KOPT-K1 (cell line): ENCODE results near the gene GTF2H4.
"Not testable (repeated sequence)": the region's sequence is repeated elsewhere in the genome, so short reads cannot be mapped to it uniquely, and the experiment has no call there.

Source experiments
- H3K27ac ChIP-seq: fragments of 200-600 bp; sonication (generic); 2 replicates; pipeline ENCODE4 v1.5.1; 2016; ENCODE audit warnings: antibody characterized with exemption, mild to moderate bottlenecking, low read depth, low read length; ENCODE audit not compliant: poor library complexity, severe bottlenecking
- H3K36me3 ChIP-seq: fragments of 200-600 bp; sonication (generic); 2 replicates; pipeline ENCODE4 v1.5.1; 2017; ENCODE audit warnings: antibody characterized with exemption, mild to moderate bottlenecking, low read length, moderate library complexity; ENCODE audit not compliant: insufficient read depth
- H3K9me3 ChIP-seq: fragments of 200-600 bp; sonication (generic); 2 replicates; pipeline ENCODE4 v1.5.1; 2017; ENCODE audit warnings: antibody characterized with exemption, low read length, mild to moderate bottlenecking; ENCODE audit not compliant: insufficient read depth, poor library complexity, severe bottlenecking

GTF2H4 gene

DNA sequence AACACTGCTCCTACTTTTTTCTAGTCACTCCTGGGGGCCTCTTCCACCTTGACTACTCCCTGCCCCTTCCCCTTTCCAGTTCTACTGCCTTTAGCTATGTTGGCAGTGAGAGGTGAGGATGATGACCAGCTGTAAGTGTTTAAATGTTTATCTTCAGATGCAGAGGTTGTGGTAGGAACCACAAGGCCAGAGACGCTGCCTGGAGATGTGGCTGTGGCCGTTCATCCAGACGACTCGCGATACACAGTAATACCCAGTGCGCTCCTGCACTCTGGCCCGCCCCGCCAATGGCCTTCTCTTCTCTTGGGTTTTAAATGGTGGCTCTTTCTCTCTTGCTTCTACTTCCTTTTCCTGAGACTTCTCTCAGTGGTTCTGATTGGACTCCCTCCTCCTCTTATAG is 10.7 kb downstream of the GTF2H4 start:
- Histone ChIP-seq H3K9me3 (no peaks in the 10 kb centered on the region), H3K36me3 (peaks cover 80% of the 10 kb centered on the region), H3K27ac (no peak overlapping the region)

DNA sequence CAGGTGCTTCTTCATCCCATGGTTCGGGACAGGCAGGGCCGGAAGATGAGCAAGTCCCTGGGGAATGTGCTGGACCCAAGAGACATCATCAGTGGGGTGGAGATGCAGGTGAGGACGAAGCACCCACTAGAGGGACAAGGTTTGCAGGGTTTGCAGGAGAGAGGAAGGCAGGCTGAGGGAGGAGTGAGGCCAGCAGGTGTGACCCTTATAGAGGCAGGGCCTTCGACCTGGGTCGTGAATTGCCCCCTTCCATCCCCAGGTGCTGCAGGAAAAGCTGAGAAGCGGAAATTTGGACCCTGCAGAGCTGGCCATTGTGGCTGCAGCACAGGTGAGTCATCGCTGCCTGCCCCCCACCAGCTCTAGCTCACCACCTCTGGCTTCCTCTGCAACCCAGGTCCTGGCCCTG is 14.4 kb downstream of the GTF2H4 start:
- no peaks in the 10 kb centered on the region for H3K9me3 ChIP-seq
- peaks cover 97% of the 10 kb centered on the region for H3K36me3 ChIP-seq

DNA sequence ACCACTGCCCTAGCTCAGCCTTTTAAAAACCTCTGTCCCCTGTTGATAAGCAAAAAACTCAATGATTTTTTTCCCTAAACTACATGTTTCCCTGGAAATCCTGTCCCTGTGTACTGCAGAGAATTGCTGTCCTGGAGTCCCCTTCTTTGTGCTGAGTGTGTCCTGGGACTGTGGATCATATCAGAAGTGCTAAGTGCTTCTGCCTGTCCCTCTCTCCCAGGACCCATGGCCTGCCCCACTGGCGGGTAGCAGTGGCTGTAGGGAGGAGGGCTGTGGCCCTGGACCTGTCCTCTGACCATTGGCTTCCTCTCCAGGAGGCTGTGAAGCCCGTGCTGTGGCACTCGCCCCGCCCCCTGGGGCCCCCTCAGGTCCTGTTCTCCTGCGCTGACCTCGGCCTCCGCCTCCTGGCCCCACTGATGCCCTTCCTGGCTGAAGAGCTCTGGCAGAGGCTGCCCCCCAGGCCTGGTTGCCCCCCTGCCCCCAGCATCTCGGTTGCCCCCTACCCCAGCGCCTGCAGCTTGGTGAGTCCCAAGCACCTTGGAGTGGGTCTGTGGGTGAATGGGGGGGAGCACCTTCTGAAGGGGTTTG is 16.1 kb downstream of the GTF2H4 start:
- not testable (repeated sequence) for H3K27ac ChIP-seq, H3K9me3 ChIP-seq
- peaks cover 96% of the 10 kb centered on the region for H3K36me3 ChIP-seq

More for the DNA sequence above, 14.4 kb downstream of the GTF2H4 start:
- H3K27ac ChIP-seq = no peak overlapping the region

DNA sequence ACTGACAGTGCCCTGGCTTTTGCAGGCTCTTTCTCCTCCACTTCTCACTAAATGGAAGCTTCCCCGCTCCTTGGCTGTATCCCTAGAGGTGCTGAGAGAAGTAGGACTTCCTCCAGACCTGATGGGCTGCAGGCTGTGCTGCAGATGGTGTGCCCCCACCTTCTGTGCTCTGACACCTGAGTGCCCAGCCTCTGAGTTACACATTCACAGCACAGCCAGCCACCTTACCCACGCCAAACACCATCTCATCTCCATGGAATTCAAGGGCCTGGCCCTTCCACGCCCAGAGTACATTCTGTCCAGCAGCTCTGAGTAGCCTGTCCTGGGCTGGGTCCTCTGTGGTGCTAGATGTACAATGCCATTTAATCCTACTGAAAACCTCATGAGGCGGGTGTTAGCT is 18.6 kb downstream of the GTF2H4 start:
- Histone ChIP-seq H3K36me3 (peaks cover 72% of the 10 kb centered on the region), H3K9me3 (peaks cover 8% of the 10 kb centered on the region), H3K27ac (no peak overlapping the region)

DNA sequence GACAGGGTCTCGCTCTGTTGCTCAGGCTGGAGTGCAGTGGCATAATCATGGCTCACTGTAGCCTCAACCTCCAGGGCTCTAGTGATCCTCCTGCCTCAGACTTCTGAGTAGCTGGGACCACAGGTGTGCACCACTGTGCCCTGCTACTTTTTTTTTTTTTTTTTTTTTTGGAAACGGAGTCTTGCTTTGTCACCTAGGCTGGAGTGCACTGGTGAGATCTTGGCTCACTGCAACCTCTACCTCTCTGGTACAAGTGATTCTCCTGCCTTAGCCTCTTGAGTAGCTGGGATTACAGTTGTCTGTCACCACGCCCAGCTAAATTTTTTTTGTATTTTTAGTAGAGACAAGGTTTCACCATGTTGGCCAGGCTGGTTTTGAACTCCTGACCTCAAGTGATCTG is 19.1 kb downstream of the GTF2H4 start:
- H3K36me3 ChIP-seq = peaks cover 67% of the 10 kb centered on the region
- not testable (repeated sequence) for H3K9me3 ChIP-seq, H3K27ac ChIP-seq

DNA sequence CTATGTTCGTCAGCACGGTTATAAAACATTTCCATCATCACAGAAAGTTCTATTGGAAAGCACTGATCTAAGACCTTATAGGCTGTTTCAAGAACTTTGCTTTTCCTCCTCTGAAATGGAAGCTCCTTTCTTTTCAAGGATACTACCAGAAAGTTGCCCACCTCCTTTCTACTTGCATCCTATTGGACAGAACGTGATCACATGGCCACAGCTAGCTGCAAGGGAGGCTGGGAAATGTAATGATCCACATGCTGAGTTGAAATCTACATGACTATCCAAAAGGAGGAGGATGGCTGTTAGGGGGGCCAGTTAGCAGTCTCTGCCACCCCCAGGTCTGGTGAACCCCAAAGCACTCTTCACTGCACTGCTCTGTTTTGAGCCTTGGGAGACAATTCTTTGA is 20.7 kb downstream of the GTF2H4 start:
- H3K9me3 ChIP-seq = peaks cover 8% of the 10 kb centered on the region
- peaks cover 51% of the 10 kb centered on the region for H3K36me3 ChIP-seq
- H3K27ac ChIP-seq = no peak overlapping the region

DNA sequence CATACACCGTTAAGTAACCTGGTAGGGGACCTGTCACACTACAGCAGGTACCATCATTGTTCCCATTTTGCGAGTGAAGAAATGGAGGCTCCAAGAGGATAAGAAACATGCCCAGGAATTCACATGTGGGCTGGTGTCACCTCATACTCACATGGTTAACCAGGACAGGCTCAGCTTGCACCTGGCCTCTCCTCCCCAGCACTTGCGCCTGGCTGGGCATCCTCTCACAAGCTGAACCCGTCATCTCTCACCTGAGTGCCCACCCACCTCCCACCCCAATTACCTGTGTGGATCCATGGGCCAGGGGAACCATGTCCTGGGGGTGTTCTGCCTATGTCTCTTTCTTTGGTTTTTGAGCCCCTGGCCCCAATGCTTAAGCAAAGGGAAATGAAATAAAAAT is 22.5 kb downstream of the GTF2H4 start:
- peaks cover 34% of the 10 kb centered on the region for H3K36me3 ChIP-seq
- no peak overlapping the region for H3K27ac ChIP-seq
- H3K9me3 ChIP-seq = peaks cover 8% of the 10 kb centered on the region

DNA sequence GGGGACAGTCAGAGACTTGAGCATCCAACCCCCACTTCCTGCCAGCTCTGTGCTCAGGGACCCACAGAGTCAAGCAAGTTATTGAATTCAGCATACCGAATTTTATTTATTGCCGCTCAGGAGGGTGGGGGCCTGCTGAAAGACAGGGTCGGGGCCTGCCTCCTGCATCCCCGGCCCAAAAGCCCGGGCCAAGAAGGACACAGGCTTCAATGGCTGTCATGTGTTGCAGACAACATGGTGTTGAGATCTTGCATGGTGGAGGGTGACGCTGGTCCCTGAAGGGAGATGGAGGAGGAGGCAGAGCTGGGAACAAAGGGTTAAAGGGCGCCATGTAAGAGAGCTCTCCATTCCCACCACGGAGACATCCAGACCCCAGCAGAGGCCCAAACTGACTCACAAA is 23.3 kb downstream of the GTF2H4 start:
- peaks cover 27% of the 10 kb centered on the region for H3K36me3 ChIP-seq
- no peak overlapping the region for H3K27ac ChIP-seq
- peaks cover 8% of the 10 kb centered on the region for H3K9me3 ChIP-seq

DNA sequence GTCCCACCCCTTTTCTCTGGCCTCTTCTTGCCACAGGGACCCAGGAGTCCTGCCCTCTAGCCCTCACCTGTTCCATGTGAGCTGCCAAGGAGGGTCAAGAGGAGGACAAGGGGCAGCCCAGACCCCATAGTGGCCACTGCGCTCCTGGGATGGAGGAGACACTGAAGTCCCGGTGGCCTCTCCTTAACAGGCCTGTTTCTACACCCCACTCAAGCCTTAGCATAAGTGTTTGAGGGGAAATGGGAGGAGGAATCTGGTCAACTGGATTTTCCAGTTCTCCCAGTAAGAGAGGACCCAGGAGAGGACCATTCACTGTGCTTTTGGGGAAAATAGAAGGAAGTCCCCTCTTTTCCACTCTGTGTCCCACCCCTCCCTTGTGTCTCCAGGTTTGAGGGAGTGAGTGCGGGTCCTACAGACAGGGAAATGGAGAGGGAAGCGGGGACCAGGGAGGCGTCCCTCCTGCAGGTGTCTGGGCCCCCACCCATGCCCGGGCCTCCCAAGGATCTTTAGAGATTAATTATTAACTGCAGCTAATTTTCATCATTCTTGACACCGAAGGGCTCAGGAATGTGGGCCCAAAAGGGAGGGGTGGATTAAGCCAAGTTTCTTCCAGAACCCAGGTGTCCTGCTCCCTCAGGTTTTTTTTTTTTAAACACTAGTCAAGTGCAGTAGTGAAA is 24.1 kb downstream of the GTF2H4 start, which contains the start of gene SFTA2:
TSS of gene SFTA2 (minus strand) at position 202 of the 677 bp plus-strand sequence. CDS start at position 128, 74 bp downstream.
- Histone ChIP-seq H3K36me3 (peaks cover 18% of the 10 kb centered on the region), H3K27ac (no peak within 1 kb of the TSS), H3K9me3 (peaks cover 8% of the 10 kb centered on the region)

DNA sequence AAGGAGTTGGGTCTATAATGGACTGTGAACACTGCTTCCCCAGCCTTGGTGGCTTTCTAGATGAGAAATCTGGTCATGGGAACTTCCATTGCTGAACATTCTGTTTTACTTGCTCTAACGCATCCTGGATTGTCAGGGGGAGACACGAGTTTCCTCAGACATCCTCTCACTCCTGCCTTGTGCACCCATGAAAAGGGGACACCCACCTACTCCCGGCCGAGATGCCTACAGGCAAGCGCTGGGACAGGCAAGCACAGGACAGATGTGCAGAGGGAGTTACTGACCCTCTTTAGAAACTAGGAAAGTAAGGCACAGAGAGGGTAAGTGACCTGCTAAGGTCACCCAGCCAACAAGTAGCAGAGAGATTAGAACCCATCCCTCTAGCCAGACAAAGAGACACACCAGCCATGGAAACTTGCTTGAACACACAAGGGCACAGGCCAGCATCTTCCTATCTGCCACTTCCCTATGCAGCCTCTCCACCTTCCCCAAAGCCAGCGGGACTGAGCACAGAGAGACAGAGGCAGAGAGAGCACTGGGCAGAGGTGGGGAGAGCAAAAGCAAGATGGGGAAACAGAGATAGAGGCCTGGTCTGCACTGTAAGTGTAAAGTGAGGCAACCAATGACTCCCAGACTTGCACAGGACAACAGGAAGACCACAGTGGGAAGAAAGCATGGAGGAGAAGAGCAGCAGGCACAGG is 24.8 kb downstream of the GTF2H4 start:
- Histone ChIP-seq H3K9me3 (peaks cover 8% of the 10 kb centered on the region), H3K36me3 (peaks cover 11% of the 10 kb centered on the region; the same call in 1 of the 2 replicates), H3K27ac (no peak overlapping the region)

DNA sequence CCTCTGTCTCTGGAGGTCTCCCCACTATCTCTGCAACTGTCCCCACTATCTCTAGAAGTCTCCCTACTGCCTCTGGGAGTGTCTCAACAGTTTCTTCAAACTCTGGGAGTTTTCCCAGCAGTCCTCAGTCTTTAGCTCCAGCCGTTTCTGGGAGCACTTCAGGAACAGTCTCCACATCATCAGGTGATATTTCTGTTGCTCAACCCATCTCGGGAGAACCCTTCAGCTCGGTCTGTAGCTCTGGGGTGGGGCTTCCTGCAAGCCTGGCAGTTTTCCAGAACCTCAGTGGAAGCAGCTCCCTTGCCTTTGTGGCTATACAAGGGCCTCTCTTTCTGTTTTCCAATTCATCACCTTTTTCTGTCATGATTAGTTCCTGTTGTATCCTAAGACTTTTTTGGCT is 27.0 kb downstream of the GTF2H4 start:
- no peaks in the 10 kb centered on the region for H3K36me3 ChIP-seq
- no peak overlapping the region for H3K27ac ChIP-seq

DNA sequence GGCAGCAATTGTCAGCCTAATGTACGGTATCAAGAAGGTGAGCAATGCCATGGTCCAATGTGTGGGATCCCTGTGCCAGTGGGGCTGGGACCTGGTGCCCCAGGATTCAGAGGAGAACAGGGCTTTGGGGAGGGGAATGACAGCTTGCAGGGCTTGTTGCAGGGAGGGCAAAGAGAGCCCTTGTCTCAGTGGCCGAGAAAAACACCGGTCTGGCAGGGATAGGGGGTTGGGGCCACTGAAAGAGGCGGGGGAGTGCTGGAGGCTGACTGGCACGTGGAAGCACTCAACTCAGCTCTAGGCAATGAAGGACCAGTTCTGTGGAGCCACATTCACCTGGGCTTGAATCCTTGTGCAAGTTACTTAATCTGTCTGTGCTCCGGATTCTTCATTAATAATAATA is 29.3 kb downstream of the GTF2H4 start:
- Histone ChIP-seq H3K27ac (no peak overlapping the region), H3K36me3 (no peaks in the 10 kb centered on the region), H3K9me3 (no peaks in the 10 kb centered on the region)

More for the DNA sequence above, 27.0 kb downstream of the GTF2H4 start:
- no peaks in the 10 kb centered on the region for H3K9me3 ChIP-seq

DNA sequence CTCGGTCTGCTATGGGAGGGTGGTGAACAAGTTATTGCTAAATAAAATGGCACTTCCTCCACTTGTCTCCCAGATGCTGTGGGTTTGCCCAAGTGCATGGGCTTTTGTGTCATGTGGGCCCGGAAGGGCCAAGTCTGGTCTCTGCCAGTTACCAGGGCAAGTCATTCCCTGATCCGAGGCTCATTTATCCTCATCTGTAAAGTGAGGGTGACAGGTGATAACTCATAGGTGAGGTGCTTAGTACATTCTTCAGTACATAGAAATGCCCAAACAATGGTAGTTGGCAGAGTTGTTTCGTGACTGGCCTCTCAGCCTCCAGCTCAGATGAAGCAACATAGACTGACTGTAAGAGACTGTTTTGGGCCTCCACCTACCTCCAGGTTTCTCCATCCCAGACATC is 30.7 kb downstream of the GTF2H4 start:
- Histone ChIP-seq H3K27ac (no peak overlapping the region), H3K9me3 (peaks cover 10% of the 10 kb centered on the region), H3K36me3 (no peaks in the 10 kb centered on the region)

DNA sequence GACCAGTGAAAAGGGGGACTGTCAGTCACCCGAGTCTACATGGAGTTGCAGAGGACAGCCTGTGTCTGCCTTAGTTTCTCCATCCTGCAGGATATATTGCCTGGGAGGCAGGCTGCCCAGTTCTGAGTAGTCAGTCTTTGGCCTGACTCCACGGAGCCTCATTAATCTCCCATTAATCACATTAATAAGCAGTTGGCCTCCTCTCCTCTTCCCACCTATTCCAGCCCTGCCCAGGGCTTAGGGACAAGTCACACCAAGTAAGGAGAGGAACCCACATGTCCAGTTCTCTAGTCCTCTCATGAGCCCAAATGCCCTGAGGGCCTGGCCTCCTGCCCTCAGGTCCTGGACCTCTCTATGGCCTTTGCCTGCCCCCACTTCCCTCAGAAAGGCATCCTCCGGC is 31.5 kb downstream of the GTF2H4 start:
- Histone ChIP-seq H3K9me3 (peaks cover 10% of the 10 kb centered on the region), H3K27ac (no peak overlapping the region), H3K36me3 (no peaks in the 10 kb centered on the region)

DNA sequence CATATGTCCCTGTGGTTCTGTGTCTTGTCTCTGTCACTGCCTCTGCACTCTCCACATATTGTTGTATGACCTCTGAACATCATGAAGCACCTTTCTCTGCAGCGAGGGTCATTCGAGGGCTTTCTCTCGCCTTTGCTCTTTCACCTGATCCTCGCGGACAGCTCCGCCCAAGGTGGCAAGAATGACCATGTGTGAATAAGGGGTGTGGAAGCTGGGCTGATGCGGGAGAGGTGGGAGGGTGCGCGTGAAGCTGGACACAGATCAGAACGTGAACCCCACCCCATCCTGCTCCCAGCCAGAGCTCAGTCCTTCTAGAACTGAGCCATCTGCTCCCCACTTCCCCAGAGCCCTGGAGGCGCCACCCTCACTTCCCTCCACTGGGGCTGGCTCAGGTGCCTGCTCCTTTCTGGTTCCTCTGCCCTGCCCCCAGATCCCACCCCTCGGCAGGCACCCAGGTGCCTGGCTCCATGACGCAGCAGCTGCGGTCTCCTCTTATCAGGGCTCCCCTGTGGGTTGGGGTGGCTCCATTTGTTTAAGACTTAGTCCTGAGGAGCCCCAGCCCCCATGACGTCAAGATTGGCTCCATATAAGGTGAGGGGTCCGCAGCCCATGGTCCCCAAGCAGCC is 32.5 kb downstream of the GTF2H4 start, which contains the start of gene MUCL3:
TSS of gene MUCL3 (plus strand) at position 613 of the 626 bp plus-strand sequence. CDS start 27 bp downstream, outside the sequence.
- Histone ChIP-seq H3K27ac (no peak within 1 kb of the TSS), H3K36me3 (no peaks in the 10 kb centered on the region), H3K9me3 (peaks cover 10% of the 10 kb centered on the region)
